Natural killer cell (primary cell): ENCODE results near the gene CWC15. TPM values are rescaled to one million over a fixed set of nuclear protein-coding genes. Genes with fewer than 3 reads are reported as not detected.

Experiments
- ATAC-seq, 3 donors: fragments of 150-1000 bp in 2 of 3; fragments of 200-7000 bp in 1 of 3; cut with Tn5 transposase; 1 replicate in 1 of 3; 2 replicates in 2 of 3; pipeline ENCODE4 v1.10.0; 2021; ENCODE audit warnings: mild to moderate bottlenecking in 2 of 3, moderate library complexity in 2 of 3
- DNase-seq, 2 donors: peaks; one replicate each; pipeline versions ENCODE4 v3.0.0 to v3.0.0-alpha.2; 2013 to 2021; ENCODE audit warnings: mixed read lengths in 1 of 2
- H3K27ac ChIP-seq: one replicate; pipeline ENCODE4 v1.5.1; 2013; ENCODE audit warnings: mild to moderate bottlenecking, low read length
- H3K27me3 ChIP-seq: one replicate; pipeline ENCODE4 v1.6.1; 2013; ENCODE audit warnings: low read length; ENCODE audit not compliant: control insufficient read depth, insufficient read depth
- H3K36me3 ChIP-seq: one replicate; pipeline ENCODE4 v1.6.1; 2013; ENCODE audit warnings: low read length; ENCODE audit not compliant: control insufficient read depth, insufficient read depth
- H3K4me1 ChIP-seq: one replicate; pipeline ENCODE4 v1.6.1; 2013; ENCODE audit warnings: low read length; ENCODE audit not compliant: control insufficient read depth, insufficient read depth
- H3K4me3 ChIP-seq: one replicate; pipeline ENCODE4 v1.5.1; 2013; ENCODE audit warnings: low read length
- H3K9me3 ChIP-seq: one replicate; pipeline ENCODE4 v1.6.1; 2013; ENCODE audit warnings: low read length; ENCODE audit not compliant: control insufficient read depth, insufficient read depth
- H3K27ac Mint-ChIP-seq, 2 donors: one replicate each; pipeline ENCODE4 v1.8.0; 2022; ENCODE audit warnings: mild to moderate bottlenecking in 2 of 2, mixed read lengths in 2 of 2, moderate library complexity in 1 of 2
- H3K27me3 Mint-ChIP-seq, 2 donors: one replicate each; pipeline ENCODE4 v1.8.0; 2022; ENCODE audit warnings: low read depth in 2 of 2, mixed read lengths in 2 of 2
- H3K36me3 Mint-ChIP-seq: one replicate; pipeline ENCODE4 v1.8.0; 2022; ENCODE audit warnings: mixed read lengths
- H3K4me1 Mint-ChIP-seq, 2 donors: one replicate each; pipeline ENCODE4 v1.8.0; 2022; ENCODE audit warnings: mixed read lengths in 2 of 2
- H3K4me3 Mint-ChIP-seq: one replicate; pipeline ENCODE4 v1.8.0; 2022; ENCODE audit warnings: mild to moderate bottlenecking, moderate library complexity, mixed read lengths
- H3K9me3 Mint-ChIP-seq, 2 donors: one replicate each; pipeline ENCODE4 v1.8.0; 2022; ENCODE audit warnings: mixed read lengths in 2 of 2
- WGBS: methylation state at CpG from one replicate; pipeline ENCODE4 v1.1.7; 2013; ENCODE audit warnings: missing lambda C conversion rate; ENCODE audit not compliant: insufficient coverage; 5-methylcytosine and 5-hydroxymethylcytosine counted together
- intact Hi-C: fragments of 100-400 bp; cut with micrococcal nuclease; formaldehyde crosslinking; loops from one replicate; pipeline ENCODE4 v1.14.2; 2022
- total RNA-seq, 4 donors: library from RNA; stranded (reverse); fragments of 120-200 nt in 1 of 4; gene quantifications; one replicate each; pipeline versions ENCODE4 v1.2.3 to v1.2.4, GENCODE V29; 2013 to 2022
- TF ChIP-seq, protein P1 (sequence below): fragments of 200-600 bp; IDR thresholded peaks from one replicate; pipeline ENCODE4 v1.8.0; 2022; ENCODE audit warnings: antibody characterized with exemption

Gene CWC15
- total RNA-seq, 3 donors from 2014 or later (not counting 1 experiment from before 2014, with no cell fraction given) = 76.8 to 90.7 (median 81.3) TPM

DNA sequence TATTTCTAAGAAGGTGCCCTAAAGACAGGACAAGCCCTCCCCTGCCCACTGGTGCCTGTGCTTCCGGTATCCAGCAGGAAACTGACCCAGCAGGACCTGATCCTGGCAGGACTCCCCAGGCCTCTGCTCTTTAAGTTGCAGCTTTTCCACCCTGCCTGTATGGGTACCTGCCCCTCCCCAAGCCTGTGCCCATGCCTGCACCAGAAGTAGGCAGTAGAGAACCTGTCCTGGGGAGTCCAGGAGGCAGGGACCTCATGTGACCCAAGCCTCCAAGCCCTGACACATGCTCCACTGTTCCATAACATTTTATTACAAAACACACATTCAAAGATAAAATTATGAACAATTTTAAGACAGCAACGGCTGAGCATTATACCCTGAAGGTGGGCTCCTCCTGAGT, 14.2 kb downstream of the CWC15 start:
- 100% methylated on average over 2 of the region's 2 CpGs for WGBS
- Mint-ChIP-seq H3K4me3 (no peak overlapping the region), H3K36me3 (peaks cover 13% of the 10 kb centered on the region), H3K4me1 (peaks cover 0 to 1% of the 10 kb centered on the region in 2 donors), H3K27ac (no peak overlapping the region), H3K9me3 (no peaks in the 10 kb centered on the region), H3K27me3 (no peaks in the 10 kb centered on the region)
- H3K4me3 ChIP-seq = no peak overlapping the region
- intact Hi-C loops = no loop called here
- no peaks in the 10 kb centered on the region for H3K4me1 ChIP-seq
- ATAC-seq = no peak
- H3K27me3 ChIP-seq = no peaks in the 10 kb centered on the region
- no peak for DNase-seq
- TF ChIP-seq, protein P1, sequence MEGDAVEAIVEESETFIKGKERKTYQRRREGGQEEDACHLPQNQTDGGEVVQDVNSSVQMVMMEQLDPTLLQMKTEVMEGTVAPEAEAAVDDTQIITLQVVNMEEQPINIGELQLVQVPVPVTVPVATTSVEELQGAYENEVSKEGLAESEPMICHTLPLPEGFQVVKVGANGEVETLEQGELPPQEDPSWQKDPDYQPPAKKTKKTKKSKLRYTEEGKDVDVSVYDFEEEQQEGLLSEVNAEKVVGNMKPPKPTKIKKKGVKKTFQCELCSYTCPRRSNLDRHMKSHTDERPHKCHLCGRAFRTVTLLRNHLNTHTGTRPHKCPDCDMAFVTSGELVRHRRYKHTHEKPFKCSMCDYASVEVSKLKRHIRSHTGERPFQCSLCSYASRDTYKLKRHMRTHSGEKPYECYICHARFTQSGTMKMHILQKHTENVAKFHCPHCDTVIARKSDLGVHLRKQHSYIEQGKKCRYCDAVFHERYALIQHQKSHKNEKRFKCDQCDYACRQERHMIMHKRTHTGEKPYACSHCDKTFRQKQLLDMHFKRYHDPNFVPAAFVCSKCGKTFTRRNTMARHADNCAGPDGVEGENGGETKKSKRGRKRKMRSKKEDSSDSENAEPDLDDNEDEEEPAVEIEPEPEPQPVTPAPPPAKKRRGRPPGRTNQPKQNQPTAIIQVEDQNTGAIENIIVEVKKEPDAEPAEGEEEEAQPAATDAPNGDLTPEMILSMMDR = no peak
- H3K36me3 ChIP-seq = peaks cover 38% of the 10 kb centered on the region
- H3K27ac ChIP-seq = no peak overlapping the region
- no peaks in the 10 kb centered on the region for H3K9me3 ChIP-seq

DNA sequence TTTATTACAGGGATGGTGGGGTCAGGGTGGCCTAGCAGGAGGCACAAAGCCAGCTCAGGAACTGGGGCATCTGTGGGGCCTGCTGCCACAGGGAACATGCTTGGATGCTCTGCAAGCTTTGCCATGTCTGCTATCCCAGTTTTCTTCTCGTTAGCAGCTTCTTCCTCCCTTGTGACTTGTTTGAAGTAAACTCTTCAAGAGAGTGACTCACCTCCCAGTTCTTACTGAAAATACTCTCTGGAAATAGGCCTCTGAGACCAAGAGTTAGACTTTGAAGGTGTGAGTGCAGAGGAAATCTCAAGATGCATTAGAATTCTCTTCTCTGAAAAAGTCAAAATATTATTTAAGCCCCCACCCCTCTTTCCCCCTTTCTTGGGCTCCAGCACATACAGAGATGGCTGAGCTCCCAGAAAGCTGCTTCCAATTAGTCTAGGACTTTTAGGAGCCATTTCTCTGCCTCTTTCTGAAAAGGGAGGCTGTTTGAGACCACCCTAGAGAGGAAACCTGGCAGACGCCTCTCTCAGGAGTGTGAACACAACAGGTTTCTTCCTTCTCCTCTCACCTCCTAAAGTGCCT, 15.1 kb downstream of the CWC15 start:
- no peak overlapping the region for H3K4me3 Mint-ChIP-seq
- Histone ChIP-seq H3K9me3 (no peaks in the 10 kb centered on the region), H3K27ac (no peak overlapping the region), H3K27me3 (no peaks in the 10 kb centered on the region), H3K36me3 (peaks cover 28% of the 10 kb centered on the region), H3K4me1 (no peaks in the 10 kb centered on the region), H3K4me3 (no peak overlapping the region)
- no peaks in the 10 kb centered on the region for H3K9me3 Mint-ChIP-seq
- TF ChIP-seq, protein P1 = no peak
- intact Hi-C loops = no loop called here
- DNase-seq (no peak), ATAC-seq (no peak)
- H3K27me3 Mint-ChIP-seq = no peaks in the 10 kb centered on the region
- no peaks in the 10 kb centered on the region for H3K4me1 Mint-ChIP-seq
- H3K27ac Mint-ChIP-seq = no peak overlapping the region
- WGBS = 50% methylated on average over 1 of the region's 2 CpGs
- H3K36me3 Mint-ChIP-seq = peaks cover 7% of the 10 kb centered on the region

DNA sequence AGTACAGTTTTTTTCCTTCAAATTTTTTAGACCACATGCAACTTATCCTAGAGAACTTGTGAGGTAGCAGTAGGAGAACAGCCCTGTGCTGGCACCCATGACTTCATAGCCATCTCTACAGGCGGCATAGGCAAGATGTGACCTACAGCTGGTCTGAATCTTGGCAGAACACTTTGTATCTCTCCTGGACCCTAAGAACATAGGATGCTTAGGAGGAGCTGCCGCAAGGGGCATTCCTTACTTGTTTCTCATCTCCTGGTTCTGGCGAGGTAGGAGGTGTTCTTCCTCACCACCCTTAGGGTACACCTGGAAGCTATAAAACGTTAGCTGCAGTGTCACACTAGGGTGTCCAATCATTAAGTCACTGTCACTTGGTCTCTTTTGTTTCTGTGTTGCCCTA, 16.4 kb downstream of the CWC15 start:
- Mint-ChIP-seq H3K9me3 (no peaks in the 10 kb centered on the region), H3K4me1 (no peaks in the 10 kb centered on the region), H3K36me3 (no peaks in the 10 kb centered on the region), H3K27me3 (no peaks in the 10 kb centered on the region), H3K4me3 (no peak overlapping the region), H3K27ac (no peak overlapping the region)
- no peak overlapping the region for H3K4me3 ChIP-seq
- TF ChIP-seq, protein P1 = no peak
- no peaks in the 10 kb centered on the region for H3K9me3 ChIP-seq
- ATAC-seq = no peak
- no peaks in the 10 kb centered on the region for H3K4me1 ChIP-seq
- H3K27me3 ChIP-seq = no peaks in the 10 kb centered on the region
- H3K27ac ChIP-seq = no peak overlapping the region
- WGBS = 69% methylated on average over 4 of the region's 4 CpGs
- no peak for DNase-seq
- intact Hi-C loops = no loop called here
- H3K36me3 ChIP-seq = peaks cover 16% of the 10 kb centered on the region

DNA sequence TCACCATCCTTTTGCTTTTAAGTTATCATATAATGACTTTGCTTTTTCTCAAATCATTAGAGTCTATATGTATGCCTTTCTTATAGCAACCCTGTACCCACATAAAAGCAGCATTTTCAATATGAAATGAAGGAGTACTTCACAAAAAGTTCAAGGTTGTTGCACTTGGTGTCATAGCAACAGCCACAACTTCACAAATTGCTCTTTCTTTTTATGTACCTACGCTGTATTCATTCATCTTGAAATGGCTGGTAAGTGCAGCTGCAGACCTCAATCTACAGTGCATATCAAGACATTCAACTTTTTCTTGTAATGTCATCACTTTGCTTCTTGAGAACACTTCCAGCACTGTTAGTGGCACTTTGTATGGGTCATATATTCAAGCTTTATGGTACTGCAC, 18.6 kb downstream of the CWC15 start:
- no peak for ATAC-seq
- H3K4me3 ChIP-seq = no peak overlapping the region
- no peaks in the 10 kb centered on the region for H3K4me1 ChIP-seq
- H3K4me1 Mint-ChIP-seq = no peaks in the 10 kb centered on the region
- no peak overlapping the region for H3K27ac ChIP-seq
- no peaks in the 10 kb centered on the region for H3K9me3 ChIP-seq
- H3K27me3 ChIP-seq = no peaks in the 10 kb centered on the region
- no peak overlapping the region for H3K4me3 Mint-ChIP-seq
- H3K27me3 Mint-ChIP-seq = peaks cover 0 to 3% of the 10 kb centered on the region in 2 donors
- H3K27ac Mint-ChIP-seq = no peak overlapping the region
- intact Hi-C loops = no loop called here
- no peaks in the 10 kb centered on the region for H3K9me3 Mint-ChIP-seq
- TF ChIP-seq, protein P1 = no peak
- WGBS = 32% methylated on average over 1 of the region's 1 CpG
- no peaks in the 10 kb centered on the region for H3K36me3 ChIP-seq
- DNase-seq = peak in 1 of 2 donors; percentile 34
- H3K36me3 Mint-ChIP-seq = no peaks in the 10 kb centered on the region
